Endodermal cell (in vitro differentiated cells): ENCODE measurements around the gene PAGE1. TPM values are rescaled to one million over a fixed set of nuclear protein-coding genes. Genes with fewer than 3 reads are reported as not detected.

Source experiments
- DNase-seq: peaks from one replicate; pipeline ENCODE4 v3.0.0-alpha.2; 2017
- H3K27ac ChIP-seq: 2 replicates; pipeline ENCODE4 v1.5.1; 2013; ENCODE audit warnings: mild to moderate bottlenecking, low read depth, low read length, moderate library complexity
- H3K27me3 ChIP-seq: 2 replicates; pipeline ENCODE4 v1.6.1; 2013; ENCODE audit warnings: mild to moderate bottlenecking, low read length, moderate library complexity; ENCODE audit not compliant: insufficient read depth, control insufficient read depth, poor library complexity, severe bottlenecking
- H3K36me3 ChIP-seq: 2 replicates; pipeline ENCODE4 v1.7.0; 2013; ENCODE audit warnings: mild to moderate bottlenecking, low read length, moderate library complexity; ENCODE audit not compliant: control insufficient read depth, insufficient read depth
- H3K4me1 ChIP-seq: one replicate; pipeline ENCODE4 v1.7.0; 2013; ENCODE audit warnings: low read length; ENCODE audit not compliant: control insufficient read depth, insufficient read depth
- H3K4me3 ChIP-seq: 2 replicates; pipeline ENCODE4 v1.5.1; 2013; ENCODE audit warnings: mild to moderate bottlenecking, low read length, moderate library complexity
- H3K9ac ChIP-seq: 2 replicates; pipeline ENCODE4 v1.6.1; 2013; ENCODE audit warnings: mild to moderate bottlenecking, low read length, moderate library complexity; ENCODE audit not compliant: poor library complexity, severe bottlenecking; ENCODE audit errors: extremely low read depth
- H3K9me3 ChIP-seq: 2 replicates; pipeline ENCODE4 v1.6.1; 2013; ENCODE audit warnings: mild to moderate bottlenecking, low read length, moderate library complexity; ENCODE audit not compliant: control insufficient read depth
- H3K27ac Mint-ChIP-seq: 2 replicates; pipeline ENCODE4 v1.8.0; 2020; ENCODE audit warnings: mixed read lengths
- H3K27me3 Mint-ChIP-seq: 2 replicates; pipeline ENCODE4 v1.8.0; 2021; ENCODE audit warnings: mild to moderate bottlenecking, mixed read lengths; ENCODE audit not compliant: insufficient read depth
- H3K36me3 Mint-ChIP-seq: 2 replicates; pipeline ENCODE4 v1.8.0; 2020; ENCODE audit warnings: low read depth, mixed read lengths
- H3K4me1 Mint-ChIP-seq: 2 replicates; pipeline ENCODE4 v1.8.0; 2020; ENCODE audit warnings: mixed read lengths
- H3K4me3 Mint-ChIP-seq: 2 replicates; pipeline ENCODE4 v1.8.0; 2020; ENCODE audit warnings: mild to moderate bottlenecking, moderate library complexity, mixed read lengths
- H3K9me3 Mint-ChIP-seq: 2 replicates; pipeline ENCODE4 v1.8.0; 2020; ENCODE audit warnings: mild to moderate bottlenecking, mixed read lengths
- CTCF ChIP-seq: fragments of 200-600 bp; sonication (generic); conservative IDR thresholded peaks from 2 replicates; pipeline ENCODE4 v1.5.0; 2021; ENCODE audit warnings: antibody characterized with exemption, mild to moderate bottlenecking
- WGBS, 2 experiments: methylation state at CpG; one replicate each; pipeline versions ENCODE4 v1.1.5 to v1.1.7; 2013; ENCODE audit warnings: missing lambda C conversion rate in 2 of 2, mixed read lengths in 1 of 2; ENCODE audit not compliant: insufficient coverage in 1 of 2, insufficient read length in 1 of 2; 5-methylcytosine and 5-hydroxymethylcytosine counted together
- total RNA-seq, 2 donors: library from RNA; stranded (reverse); fragmentation: NEBNext Ultra II Directional in 1 of 2; extraction: Animal tissue kit (Norgen Biotek cat#: 25700) in 1 of 2; gene quantifications; 2 replicates in 1 of 2; 3 replicates in 1 of 2; pipeline ENCODE4 v1.2.1, GENCODE V29; 2021

The PAGE1 gene
- total RNA-seq, 2 donors from 2014 or later, result not detected

GRCh38 chrX:49659771-49660170, 36.0 kb downstream of the PAGE1 start:
- 87% methylated on average over 2 of the region's 4 CpGs; no CpG with 5 or more reads in 1 of the 2 experiments for whole genome bisulfite sequencing, 2 experiments
- H3K4me1 Mint-ChIP-seq, result no peaks in the 10 kb centered on the region
- H3K4me3 Mint-ChIP-seq, result no peak overlapping the region
- DNase-seq, result no peak
- Histone ChIP-seq H3K4me3 (no peak overlapping the region), H3K27ac (no peak overlapping the region), H3K9ac (no peak overlapping the region), H3K4me1 (no peaks in the 10 kb centered on the region), H3K36me3 (no peaks in the 10 kb centered on the region), H3K9me3 (no peaks in the 10 kb centered on the region), H3K27me3 (no peaks in the 10 kb centered on the region)
- TF ChIP-seq CTCF, result no peak
- H3K36me3 Mint-ChIP-seq, result no peaks in the 10 kb centered on the region
- no peaks in the 10 kb centered on the region for H3K27me3 Mint-ChIP-seq
- H3K9me3 Mint-ChIP-seq, result peaks cover 47% of the 10 kb centered on the region
- H3K27ac Mint-ChIP-seq, result no peak overlapping the region

GRCh38 chrX:49656533-49656932, 39.3 kb downstream of the PAGE1 start:
- no peaks in the 10 kb centered on the region for H3K27me3 Mint-ChIP-seq
- H3K9ac ChIP-seq, result no peak overlapping the region
- H3K9me3 ChIP-seq, result no peaks in the 10 kb centered on the region
- H3K36me3 Mint-ChIP-seq, result no peaks in the 10 kb centered on the region
- no peak overlapping the region for H3K27ac ChIP-seq
- no peaks in the 10 kb centered on the region for H3K4me1 ChIP-seq
- H3K4me1 Mint-ChIP-seq, result no peaks in the 10 kb centered on the region
- no peak for DNase-seq
- 92% methylated on average over 3 of the region's 3 CpGs; no CpG with 5 or more reads in 1 of the 2 experiments for WGBS, 2 experiments
- no peak overlapping the region for H3K27ac Mint-ChIP-seq
- H3K4me3 ChIP-seq, result no peak overlapping the region
- H3K36me3 ChIP-seq, result no peaks in the 10 kb centered on the region
- no peak for TF ChIP-seq CTCF
- H3K27me3 ChIP-seq, result no peaks in the 10 kb centered on the region
- peaks cover 47% of the 10 kb centered on the region for H3K9me3 Mint-ChIP-seq
- H3K4me3 Mint-ChIP-seq, result no peak overlapping the region

DNA sequence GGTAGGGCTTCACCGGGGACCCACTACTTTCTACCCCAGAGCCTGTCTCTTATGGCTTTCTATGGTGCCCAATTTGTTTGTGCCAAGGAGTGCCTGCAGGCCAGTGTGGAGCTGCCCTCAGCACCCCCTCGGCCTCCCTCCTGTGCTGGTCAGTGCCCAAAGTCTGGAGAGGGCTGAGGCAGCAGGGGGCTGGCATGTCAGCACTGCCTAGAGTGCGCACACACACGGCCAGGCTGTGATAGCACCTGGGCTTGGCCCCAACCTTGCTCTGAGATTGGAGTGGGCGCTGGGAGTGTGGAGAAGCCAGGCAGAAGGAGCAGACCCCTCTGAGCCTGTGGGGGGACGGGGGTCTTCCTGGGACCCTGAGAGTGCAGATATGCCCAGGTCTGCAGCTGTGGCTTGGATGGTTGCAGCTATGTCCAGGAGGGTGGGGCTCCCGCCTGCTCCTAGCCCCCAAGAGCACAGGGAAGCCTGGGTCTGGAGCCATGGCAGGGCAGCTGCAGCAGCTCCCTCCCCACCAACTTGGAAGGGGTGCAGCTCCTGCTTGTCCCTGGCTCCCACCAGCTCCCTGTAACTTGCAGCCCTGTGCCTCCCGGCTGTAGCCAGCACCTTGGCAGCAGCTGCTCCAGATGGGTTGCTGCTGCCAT, 50.7 kb downstream of the PAGE1 start:
- DNase-seq, result no peak
- Mint-ChIP-seq H3K4me3 (no peak overlapping the region), H3K9me3 (peaks cover 54% of the 10 kb centered on the region), H3K36me3 (no peaks in the 10 kb centered on the region), H3K27me3 (no peaks in the 10 kb centered on the region), H3K4me1 (peaks cover 11% of the 10 kb centered on the region), H3K27ac (no peak overlapping the region)
- Histone ChIP-seq H3K4me1 (no peaks in the 10 kb centered on the region), H3K9me3 (no peaks in the 10 kb centered on the region), H3K27ac (no peak overlapping the region), H3K9ac (no peak overlapping the region), H3K36me3 (no peaks in the 10 kb centered on the region), H3K4me3 (no peak overlapping the region), H3K27me3 (no peaks in the 10 kb centered on the region)
- WGBS, 2 experiments, result 93 to 100% methylated on average over 1 to 8 of the region's 8 CpGs
- TF ChIP-seq CTCF, result no peak

Other genes with a start within 250 kb of the PAGE1 start
- gene GAGE12C, start 163.8 kb downstream of the PAGE1 start, total RNA-seq, result not detected
- not detected for gene GAGE12D, start 154.3 kb downstream of the PAGE1 start, total RNA-seq
- gene GAGE12E, start 144.7 kb downstream of the PAGE1 start, total RNA-seq, result not detected
- not detected for gene GAGE12F, start 135.1 kb downstream of the PAGE1 start, total RNA-seq
- gene GAGE12G, start 125.6 kb downstream of the PAGE1 start, total RNA-seq, result not detected
- not detected for gene GAGE12H, start 116.0 kb downstream of the PAGE1 start, total RNA-seq
- not detected for gene GAGE2A, start 106.5 kb downstream of the PAGE1 start, total RNA-seq
- not detected for gene GAGE1, start 97.0 kb downstream of the PAGE1 start, total RNA-seq
- gene PAGE4, start 133.3 kb upstream of the PAGE1 start, total RNA-seq, result not detected
- gene USP27X, start 183.5 kb upstream of the PAGE1 start, total RNA-seq, result 1 to 10 TPM; 7.1 to 8.2 TPM
- gene CLCN5, start 226.6 kb upstream of the PAGE1 start, total RNA-seq, result 10 to 100 TPM; 12.9 to 18.9 TPM